GM23338 (cell line): Measurements from ENCODE around the gene FXN. TPM values are rescaled to one million over a fixed set of nuclear protein-coding genes. Genes with fewer than 3 reads are reported as not detected.
A peak's percentile ranks its signal among the peaks of the same experiment; 100 is the strongest.
"Not testable (repeated sequence)": the region's sequence is repeated elsewhere in the genome, so short reads cannot be mapped to it uniquely, and the experiment has no call there.

Experiments
- ATAC-seq: fragments of 200-7000 bp; cut with Tn5 transposase; 3 replicates; pipeline ENCODE4 v1.9.1; 2020
- DNase-seq: peaks from one replicate; pipeline ENCODE4 v3.0.0-alpha.2; 2015; ENCODE audit warnings: low spot score
- H2AFZ ChIP-seq: fragments of 200-600 bp; sonication (generic); 2 replicates; pipeline ENCODE4 v1.8.0; 2016; ENCODE audit warnings: antibody characterized with exemption, mild to moderate bottlenecking, moderate library complexity
- H3F3A ChIP-seq: fragments of 200-600 bp; sonication (generic); replicated peaks from 2 replicates; pipeline ENCODE4 v1.8.0; 2017; ENCODE audit warnings: antibody characterized with exemption, mixed run types, low read depth
- H3K27ac ChIP-seq: fragments of 200-600 bp; sonication (generic); 2 replicates; pipeline ENCODE4 v1.6.1; 2016; ENCODE audit warnings: low read depth
- H3K27me3 ChIP-seq: fragments of 200-600 bp; sonication (generic); 2 replicates; pipeline ENCODE4 v1.8.0; 2016; ENCODE audit warnings: mild to moderate bottlenecking, mixed run types, moderate library complexity; ENCODE audit not compliant: insufficient read depth
- H3K36me3 ChIP-seq: fragments of 200-600 bp; sonication (generic); 2 replicates; pipeline ENCODE4 v1.8.0; 2016; ENCODE audit warnings: mild to moderate bottlenecking; ENCODE audit not compliant: insufficient read depth
- H3K4me1 ChIP-seq: fragments of 200-600 bp; sonication (generic); 2 replicates; pipeline ENCODE4 v1.8.0; 2016; ENCODE audit warnings: mild to moderate bottlenecking, moderate library complexity; ENCODE audit not compliant: insufficient read depth
- H3K4me2 ChIP-seq: fragments of 200-600 bp; sonication (generic); 2 replicates; pipeline ENCODE4 v1.7.1; 2017; ENCODE audit warnings: mixed run types
- H3K4me3 ChIP-seq: fragments of 200-600 bp; sonication (generic); 2 replicates; pipeline ENCODE4 v1.6.1; 2016; ENCODE audit warnings: mixed run types
- H3K79me2 ChIP-seq: fragments of 200-600 bp; sonication (generic); replicated peaks from 2 replicates; pipeline ENCODE4 v1.8.0; 2017; ENCODE audit warnings: mild to moderate bottlenecking; ENCODE audit not compliant: insufficient read depth
- H3K9me2 ChIP-seq: fragments of 200-600 bp; sonication (generic); 2 replicates; pipeline ENCODE4 v1.8.0; 2017; ENCODE audit not compliant: insufficient read depth
- H4K20me1 ChIP-seq: fragments of 200-600 bp; sonication (generic); replicated peaks from 2 replicates; pipeline ENCODE4 v1.8.0; 2017; ENCODE audit warnings: mild to moderate bottlenecking; ENCODE audit not compliant: insufficient read depth
- H3K27ac Mint-ChIP-seq: 2 replicates; pipeline ENCODE4 v1.8.0; 2020; ENCODE audit warnings: inconsistent platforms, mild to moderate bottlenecking, moderate library complexity, mixed read lengths
- H3K27me3 Mint-ChIP-seq: 3 replicates; pipeline ENCODE4 v1.8.0; 2022; ENCODE audit warnings: low read depth, mild to moderate bottlenecking, moderate library complexity, mixed read lengths, inconsistent platforms; ENCODE audit not compliant: insufficient read depth, poor library complexity
- H3K36me3 Mint-ChIP-seq: 3 replicates; pipeline ENCODE4 v1.8.0; 2021; ENCODE audit warnings: low read depth, mild to moderate bottlenecking, inconsistent platforms, moderate library complexity, mixed read lengths
- H3K4me1 Mint-ChIP-seq: 3 replicates; pipeline ENCODE4 v1.8.0; 2020; ENCODE audit warnings: mild to moderate bottlenecking, inconsistent platforms, mixed read lengths
- H3K4me3 Mint-ChIP-seq: 3 replicates; pipeline ENCODE4 v1.8.0; 2021; ENCODE audit warnings: moderate library complexity, mild to moderate bottlenecking, inconsistent platforms, mixed read lengths
- H3K9me3 Mint-ChIP-seq: 3 replicates; pipeline ENCODE4 v1.8.0; 2020; ENCODE audit warnings: moderate library complexity, mild to moderate bottlenecking, inconsistent platforms, mixed read lengths
- CREB1 ChIP-seq: fragments of 250-450 bp; sonication (Bioruptor Pico); IDR thresholded peaks from 2 replicates; pipeline ENCODE4 v1.5.0; 2020; ENCODE audit warnings: low read depth, mild to moderate bottlenecking, moderate library complexity
- ETS1 ChIP-seq: IDR thresholded peaks from 2 replicates; pipeline ENCODE4 v1.6.1; 2016; ENCODE audit warnings: antibody characterized with exemption
- EZH2phosphoT487 ChIP-seq: fragments of 200-600 bp; sonication (generic); IDR thresholded peaks from one replicate; pipeline ENCODE4 v1.8.1; 2018; ENCODE audit warnings: antibody characterized with exemption; ENCODE audit not compliant: unreplicated experiment
- JUNB ChIP-seq: IDR thresholded peaks from one replicate; pipeline ENCODE4 v1.6.1; 2016; ENCODE audit warnings: antibody characterized with exemption; ENCODE audit not compliant: unreplicated experiment
- STAT1 ChIP-seq: IDR thresholded peaks from one replicate; pipeline ENCODE4 v1.6.1; 2016; ENCODE audit warnings: antibody characterized with exemption; ENCODE audit not compliant: unreplicated experiment
- ZNF331 ChIP-seq: fragments of 250-450 bp; sonication (Bioruptor Pico); IDR thresholded peaks from 2 replicates; pipeline ENCODE4 v1.5.0; 2020; ENCODE audit warnings: low read depth, mild to moderate bottlenecking, moderate library complexity
- polyA plus RNA-seq: library from polyadenylated mRNA; unstranded; fragments of >200 nt; fragmentation: Nextera tagmentation; extraction: Ambion mirVana; gene quantifications from 2 replicates; pipeline ENCODE4 v1.2.1, GENCODE V29; 2016
- total RNA-seq: library from RNA; depleted of rRNA; stranded (reverse); fragments of >200 nt; shearing (Covaris generic); gene quantifications from 2 replicates; pipeline ENCODE4 v1.2.3, GENCODE V29; 2014
- TF ChIP-seq, protein P1 (sequence below): IDR thresholded peaks from one replicate; pipeline ENCODE4 v1.6.1; 2018; ENCODE audit warnings: antibody characterized with exemption; ENCODE audit not compliant: unreplicated experiment

The FXN gene
- total and polyA plus RNA-seq, 2 experiments from 2014 or later: 26.1 to 66.4 TPM

DNA sequence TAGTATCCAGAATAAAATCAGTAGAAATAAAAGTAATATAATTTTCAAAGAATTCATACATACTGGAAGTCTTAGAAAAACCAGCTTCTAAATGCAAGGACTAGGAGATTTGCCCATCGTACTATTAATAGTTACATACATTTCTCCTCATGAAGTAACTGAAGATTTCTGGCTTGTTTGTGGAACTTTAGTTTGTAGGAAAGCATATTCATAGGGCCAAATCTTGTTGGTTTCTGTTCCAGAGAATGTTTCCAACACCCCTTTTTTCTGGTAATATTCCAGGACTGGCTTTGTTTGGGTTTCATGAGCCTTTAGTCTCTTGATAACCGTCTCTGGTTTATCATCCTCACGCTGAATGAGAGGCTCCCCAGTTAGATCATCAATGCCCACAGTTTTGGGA, 72.2 kb downstream of the FXN start (continued):
- TF ChIP-seq, protein P1, sequence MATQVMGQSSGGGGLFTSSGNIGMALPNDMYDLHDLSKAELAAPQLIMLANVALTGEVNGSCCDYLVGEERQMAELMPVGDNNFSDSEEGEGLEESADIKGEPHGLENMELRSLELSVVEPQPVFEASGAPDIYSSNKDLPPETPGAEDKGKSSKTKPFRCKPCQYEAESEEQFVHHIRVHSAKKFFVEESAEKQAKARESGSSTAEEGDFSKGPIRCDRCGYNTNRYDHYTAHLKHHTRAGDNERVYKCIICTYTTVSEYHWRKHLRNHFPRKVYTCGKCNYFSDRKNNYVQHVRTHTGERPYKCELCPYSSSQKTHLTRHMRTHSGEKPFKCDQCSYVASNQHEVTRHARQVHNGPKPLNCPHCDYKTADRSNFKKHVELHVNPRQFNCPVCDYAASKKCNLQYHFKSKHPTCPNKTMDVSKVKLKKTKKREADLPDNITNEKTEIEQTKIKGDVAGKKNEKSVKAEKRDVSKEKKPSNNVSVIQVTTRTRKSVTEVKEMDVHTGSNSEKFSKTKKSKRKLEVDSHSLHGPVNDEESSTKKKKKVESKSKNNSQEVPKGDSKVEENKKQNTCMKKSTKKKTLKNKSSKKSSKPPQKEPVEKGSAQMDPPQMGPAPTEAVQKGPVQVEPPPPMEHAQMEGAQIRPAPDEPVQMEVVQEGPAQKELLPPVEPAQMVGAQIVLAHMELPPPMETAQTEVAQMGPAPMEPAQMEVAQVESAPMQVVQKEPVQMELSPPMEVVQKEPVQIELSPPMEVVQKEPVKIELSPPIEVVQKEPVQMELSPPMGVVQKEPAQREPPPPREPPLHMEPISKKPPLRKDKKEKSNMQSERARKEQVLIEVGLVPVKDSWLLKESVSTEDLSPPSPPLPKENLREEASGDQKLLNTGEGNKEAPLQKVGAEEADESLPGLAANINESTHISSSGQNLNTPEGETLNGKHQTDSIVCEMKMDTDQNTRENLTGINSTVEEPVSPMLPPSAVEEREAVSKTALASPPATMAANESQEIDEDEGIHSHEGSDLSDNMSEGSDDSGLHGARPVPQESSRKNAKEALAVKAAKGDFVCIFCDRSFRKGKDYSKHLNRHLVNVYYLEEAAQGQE: no peak
- TF ChIP-seq STAT1: no peak
- no peak for TF ChIP-seq JUNB
- no peak for TF ChIP-seq CREB1 (CRISPR knock-in tag)
- no peak for TF ChIP-seq ETS1

DNA sequence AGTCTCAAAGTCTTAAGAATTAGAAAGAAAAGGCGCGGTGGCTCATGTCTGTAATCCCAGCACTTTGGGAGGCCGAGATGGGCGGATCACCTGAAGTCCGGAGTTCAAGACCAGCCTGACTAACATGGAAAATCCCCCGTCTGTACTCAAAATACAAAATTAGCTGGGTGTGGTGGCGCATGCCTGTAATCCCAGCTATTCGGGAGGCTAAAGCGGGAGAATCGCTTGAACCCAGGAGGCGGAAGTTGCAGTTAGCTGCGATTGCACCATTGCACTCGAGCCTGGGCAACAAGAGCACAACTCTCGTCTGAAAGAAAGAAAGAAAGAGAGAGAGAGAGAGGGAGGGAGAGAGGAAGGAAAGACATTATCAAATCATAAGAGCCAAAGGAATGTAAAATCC, 73.2 kb downstream of the FXN start:
- H3K27me3 Mint-ChIP-seq: peaks cover 15% of the 10 kb centered on the region
- not testable (repeated sequence) for H3K27me3 ChIP-seq, H3F3A ChIP-seq, H3K9me2 ChIP-seq, H3K4me3 ChIP-seq, ATAC-seq, H3K4me2 ChIP-seq, H3K79me2 ChIP-seq, H3K36me3 Mint-ChIP-seq, H3K4me1 Mint-ChIP-seq, H3K4me3 Mint-ChIP-seq, H3K27ac Mint-ChIP-seq, H3K36me3 ChIP-seq, H3K9me3 Mint-ChIP-seq, H4K20me1 ChIP-seq, H2AFZ ChIP-seq, H3K27ac ChIP-seq, DNase-seq
- H3K4me1 ChIP-seq: peaks cover 19% of the 10 kb centered on the region

GRCh38 chr9:69109152-69109551, 73.6 kb downstream of the FXN start:
- H3F3A ChIP-seq: no peaks in the 10 kb centered on the region; the same call in 1 of the 2 replicates
- H3K4me1 ChIP-seq: peaks cover 15% of the 10 kb centered on the region
- DNase-seq: peak; percentile 0
- no peak for ATAC-seq
- Mint-ChIP-seq H3K27ac (no peak overlapping the region), H3K4me3 (no peak overlapping the region), H3K4me1 (peaks cover 7% of the 10 kb centered on the region), H3K9me3 (peaks cover 5% of the 10 kb centered on the region; the same call in 2 of the 3 replicates), H3K27me3 (peaks cover 15% of the 10 kb centered on the region), H3K36me3 (no peaks in the 10 kb centered on the region; the same call in 2 of the 3 replicates)
- TF ChIP-seq ETS1 (no peak), ZNF331 (CRISPR knock-in tag) (no peak), CREB1 (CRISPR knock-in tag) (no peak), EZH2phosphoT487 (no peak)
- no peaks in the 10 kb centered on the region for H3K27me3 ChIP-seq
- H3K27ac ChIP-seq: no peak overlapping the region
- H3K4me3 ChIP-seq: no peak overlapping the region
- no peaks in the 10 kb centered on the region for H3K79me2 ChIP-seq
- no peak overlapping the region for H3K4me2 ChIP-seq
- H4K20me1 ChIP-seq: no peaks in the 10 kb centered on the region
- H2AFZ ChIP-seq: no peak overlapping the region
- H3K36me3 ChIP-seq: no peaks in the 10 kb centered on the region
- no peaks in the 10 kb centered on the region for H3K9me2 ChIP-seq

GRCh38 chr9:69112646-69113045, 77.1 kb downstream of the FXN start:
- H3F3A ChIP-seq, H4K20me1 ChIP-seq, DNase-seq, H3K36me3 ChIP-seq, ATAC-seq, H3K4me2 ChIP-seq, H3K27ac Mint-ChIP-seq, H3K9me2 ChIP-seq, H3K4me3 Mint-ChIP-seq, H3K27me3 ChIP-seq, H3K36me3 Mint-ChIP-seq, H3K4me1 ChIP-seq, H3K27ac ChIP-seq, H3K9me3 Mint-ChIP-seq, H3K4me1 Mint-ChIP-seq, H2AFZ ChIP-seq, H3K79me2 ChIP-seq, H3K4me3 ChIP-seq: not testable (repeated sequence)
- peaks cover 13% of the 10 kb centered on the region for H3K27me3 Mint-ChIP-seq
